H1 (cell line): Measurements from ENCODE around the gene TLR8. TPM values are rescaled to one million over a fixed set of nuclear protein-coding genes. Genes with fewer than 3 reads are reported as not detected.

ENCODE experiments used
- CTCF ChIA-PET: fragments of 300-600 bp; sonication (Branson Sonifier 250); formaldehyde crosslinking; loops from one replicate; lab custom pipeline; 2021; ENCODE audit not compliant: partially characterized antibody; lab: Charles Lee
- POLR2A ChIA-PET: fragments of 300-600 bp; sonication (Branson Sonifier 250); formaldehyde crosslinking; loops from one replicate; lab custom pipeline; 2021; ENCODE audit warnings: inconsistent platforms; ENCODE audit not compliant: partially characterized antibody; lab: Charles Lee
- DNase-seq, 2 experiments: peaks; one replicate each; pipeline versions ENCODE4 v3.0.0 to v3.0.0-alpha.2; 2010 to 2022; ENCODE audit warnings: low spot score in 2 of 2, low read depth in 1 of 2, mixed read lengths in 1 of 2
- FAIRE-seq: peaks from 2 replicates; lab custom pipeline; 2011; peaks lifted over from hg19 to GRCh38; lab: Jason Lieb, UNC
- H2AFZ ChIP-seq: 2 replicates; pipeline ENCODE4 v1.8.1; 2012; ENCODE audit warnings: low read length, inconsistent platforms
- H2AK5ac ChIP-seq: 2 replicates; pipeline ENCODE4 v1.6.1; 2013; ENCODE audit warnings: low read depth, low read length
- H2BK120ac ChIP-seq: replicated peaks from 2 replicates; pipeline ENCODE3; 2013; ENCODE audit warnings: low read depth, low read length, inconsistent platforms
- H2BK12ac ChIP-seq: 2 replicates; pipeline ENCODE4 v1.6.1; 2013; ENCODE audit warnings: low read depth, low read length
- H2BK15ac ChIP-seq: 2 replicates; pipeline ENCODE4 v1.6.1; 2013; ENCODE audit warnings: low read length
- H2BK20ac ChIP-seq: 2 replicates; pipeline ENCODE4 v1.6.1; 2013; ENCODE audit warnings: low read length
- H2BK5ac ChIP-seq: 2 replicates; pipeline ENCODE4 v1.6.1; 2013; ENCODE audit warnings: low read depth, low read length
- H3K14ac ChIP-seq: 2 replicates; pipeline ENCODE4 v1.6.1; 2013; ENCODE audit warnings: inconsistent platforms; ENCODE audit not compliant: insufficient read length
- H3K18ac ChIP-seq: 2 replicates; pipeline ENCODE4 v1.6.1; 2013; ENCODE audit warnings: low read length; ENCODE audit errors: extremely low read depth
- H3K23ac ChIP-seq: 2 replicates; pipeline ENCODE4 v1.6.1; 2013; ENCODE audit warnings: inconsistent platforms; ENCODE audit not compliant: insufficient read length
- H3K23me2 ChIP-seq: 2 replicates; pipeline ENCODE4 v1.6.1; 2013; ENCODE audit warnings: low read depth, low read length
- H3K27ac ChIP-seq: 2 replicates; pipeline ENCODE4 v1.6.1; 2011; ENCODE audit warnings: low read depth, low read length, inconsistent platforms
- H3K27me3 ChIP-seq, 4 experiments: replicated peaks in 1 of 4; 1 replicate in 1 of 4; 2 replicates in 3 of 4; pipeline versions ENCODE4 v1.6.1 to v1.8.1; 2011 to 2013; ENCODE audit warnings: low read length in 3 of 4, mild to moderate bottlenecking in 3 of 4, inconsistent platforms in 2 of 4, mixed read lengths in 2 of 4, moderate library complexity in 1 of 4; ENCODE audit not compliant: control insufficient read depth in 3 of 4, insufficient read depth in 3 of 4; ENCODE audit errors: extremely low read depth in 1 of 4
- H3K36me3 ChIP-seq, 4 experiments: 2 replicates each; pipeline versions ENCODE4 v1.6.1 to v1.8.1; 2011 to 2013; ENCODE audit warnings: mild to moderate bottlenecking in 4 of 4, low read length in 3 of 4, moderate library complexity in 2 of 4, control low read depth in 1 of 4, inconsistent platforms in 1 of 4; ENCODE audit not compliant: insufficient read depth in 4 of 4, control insufficient read depth in 2 of 4
- H3K4ac ChIP-seq: replicated peaks from 2 replicates; pipeline ENCODE3; 2013; ENCODE audit warnings: low read length, low read depth, mixed read lengths, inconsistent platforms; ENCODE audit not compliant: insufficient read length
- H3K4me1 ChIP-seq, 4 experiments: replicated peaks in 1 of 4; 1 replicate in 1 of 4; 2 replicates in 3 of 4; pipeline versions ENCODE4 v1.6.1 to v1.8.1; 2011 to 2013; ENCODE audit warnings: low read length in 3 of 4, inconsistent platforms in 2 of 4, mixed read lengths in 1 of 4; ENCODE audit not compliant: insufficient read depth in 4 of 4, control insufficient read depth in 3 of 4
- H3K4me2 ChIP-seq, 2 experiments: 2 replicates each; pipeline versions ENCODE4 v1.6.1 to v1.8.1; 2011 to 2013; ENCODE audit warnings: low read depth in 2 of 2, low read length in 2 of 2, control low read depth in 1 of 2, inconsistent platforms in 1 of 2, mild to moderate bottlenecking in 1 of 2; ENCODE audit not compliant: insufficient read depth in 1 of 2
- H3K4me3 ChIP-seq, 4 experiments: fragments of 200-600, 300-600 bp in 1 of 4; sonication (generic), shearing (Covaris generic), sonication (Bioruptor Twin) in 1 of 4; 2 replicates each; pipeline versions ENCODE4 v1.5.1 to v1.8.1; 2011 to 2016; ENCODE audit warnings: low read length in 4 of 4, low read depth in 3 of 4, control low read depth in 2 of 4, inconsistent platforms in 2 of 4, mild to moderate bottlenecking in 2 of 4, mixed read lengths in 1 of 4, moderate library complexity in 1 of 4; ENCODE audit not compliant: insufficient read depth in 2 of 4; ENCODE audit errors: extremely low read depth in 1 of 4
- H3K56ac ChIP-seq: replicated peaks from 2 replicates; pipeline ENCODE3; 2013; ENCODE audit warnings: low read depth, mild to moderate bottlenecking, mixed read lengths, low read length, inconsistent platforms; ENCODE audit not compliant: insufficient read length
- H3K79me1 ChIP-seq: 2 replicates; pipeline ENCODE4 v1.6.1; 2013; ENCODE audit warnings: low read depth, low read length, control low read depth
- H3K79me2 ChIP-seq, 2 experiments: 2 replicates each; pipeline versions ENCODE4 v1.6.1 to v1.8.1; 2012 to 2013; ENCODE audit warnings: low read length in 2 of 2, mild to moderate bottlenecking in 2 of 2, inconsistent platforms in 1 of 2; ENCODE audit not compliant: insufficient read depth in 2 of 2, control insufficient read depth in 1 of 2
- H3K9ac ChIP-seq, 4 experiments: replicated peaks in 1 of 4; 1 replicate in 1 of 4; 2 replicates in 3 of 4; pipeline versions ENCODE4 v1.6.1 to v1.8.1; 2011 to 2013; ENCODE audit warnings: low read depth in 3 of 4, low read length in 3 of 4, control low read depth in 2 of 4, mild to moderate bottlenecking in 2 of 4, moderate library complexity in 2 of 4, inconsistent platforms in 1 of 4; ENCODE audit errors: extremely low read depth in 1 of 4
- H3K9me3 ChIP-seq, 2 experiments: 2 replicates each; pipeline versions ENCODE4 v1.6.1 to v1.8.1; 2012 to 2013; ENCODE audit warnings: mild to moderate bottlenecking in 2 of 2, moderate library complexity in 2 of 2, control low read depth in 1 of 2, inconsistent platforms in 1 of 2, low read depth in 1 of 2, low read length in 1 of 2, mixed read lengths in 1 of 2; ENCODE audit not compliant: insufficient read depth in 2 of 2
- H4K20me1 ChIP-seq, 2 experiments: replicated peaks in 1 of 2; 2 replicates each; pipeline versions ENCODE3 to v1.8.1; 2011 to 2013; ENCODE audit warnings: inconsistent platforms in 2 of 2, low read length in 2 of 2, mild to moderate bottlenecking in 1 of 2; ENCODE audit not compliant: insufficient read depth in 2 of 2, control insufficient read depth in 1 of 2
- H4K5ac ChIP-seq: 2 replicates; pipeline ENCODE4 v1.6.1; 2013; ENCODE audit warnings: low read length, low read depth, mixed read lengths, inconsistent platforms; ENCODE audit not compliant: insufficient read length
- H4K8ac ChIP-seq: 2 replicates; pipeline ENCODE4 v1.8.0; 2013; ENCODE audit warnings: mild to moderate bottlenecking, moderate library complexity, low read length, inconsistent platforms; ENCODE audit not compliant: insufficient read depth; ENCODE audit errors: extremely low read depth
- H4K91ac ChIP-seq: replicated peaks from 2 replicates; pipeline ENCODE3; 2013; ENCODE audit warnings: low read length, mixed read lengths, inconsistent platforms; ENCODE audit not compliant: insufficient read length
- CEBPB ChIP-seq: IDR thresholded peaks from 2 replicates; pipeline ENCODE4 v1.6.1; 2012; ENCODE audit warnings: low read depth, low read length
- EGR1 ChIP-seq: IDR thresholded peaks from 2 replicates; pipeline ENCODE4 v1.6.1; 2011; ENCODE audit warnings: low read depth, low read length, borderline replicate concordance
- EP300 ChIP-seq, 2 experiments: IDR thresholded peaks; 1 replicate in 1 of 2; 2 replicates in 1 of 2; pipeline ENCODE4 v1.6.1; 2011 to 2012; ENCODE audit warnings: low read depth in 2 of 2, low read length in 2 of 2, mild to moderate bottlenecking in 2 of 2, borderline replicate concordance in 1 of 2, inconsistent platforms in 1 of 2, moderate library complexity in 1 of 2
- HDAC2 ChIP-seq, 2 experiments: fragments of 300-600 bp in 1 of 2; sonication (generic) in 1 of 2; IDR thresholded peaks; 2 replicates each; pipeline ENCODE4 v1.6.1; 2011 to 2012; ENCODE audit warnings: low read depth in 2 of 2, low read length in 2 of 2, mild to moderate bottlenecking in 2 of 2, moderate library complexity in 2 of 2, borderline replicate concordance in 1 of 2, inconsistent platforms in 1 of 2
- KDM1A ChIP-seq: fragments of 200-600, 300-600 bp; sonication (generic); IDR thresholded peaks from 2 replicates; pipeline ENCODE4 v1.7.1; 2016; ENCODE audit warnings: mild to moderate bottlenecking, low read length, borderline replicate concordance
- POLR2A ChIP-seq, 2 experiments: IDR thresholded peaks; 1 replicate in 1 of 2; 2 replicates in 1 of 2; pipeline ENCODE4 v1.6.1; 2011; ENCODE audit warnings: low read depth in 2 of 2, low read length in 2 of 2, mild to moderate bottlenecking in 2 of 2; ENCODE audit errors: control extremely low read depth in 1 of 2
- RBBP5 ChIP-seq: IDR thresholded peaks from 2 replicates; pipeline ENCODE4 v1.7.1; 2012; ENCODE audit warnings: low read depth, mild to moderate bottlenecking, inconsistent platforms, low read length, moderate library complexity, borderline replicate concordance
- SIRT6 ChIP-seq: IDR thresholded peaks from one replicate; pipeline ENCODE4 v1.7.1; 2012; ENCODE audit warnings: low read length, inconsistent platforms
- TAF7 ChIP-seq: optimal IDR thresholded peaks from 2 replicates; pipeline ENCODE3; 2011; ENCODE audit warnings: low read depth, mild to moderate bottlenecking, inconsistent platforms, low read length, moderate library complexity, borderline replicate concordance
- TCF12 ChIP-seq: IDR thresholded peaks from 2 replicates; pipeline ENCODE4 v1.6.1; 2011; ENCODE audit warnings: low read depth, mild to moderate bottlenecking, low read length
- WGBS, 2 experiments: shearing (Covaris generic) in 1 of 2; methylation state at CpG; one replicate each; pipeline versions ENCODE4 v1.1.6 to v1.1.7; 2013 to 2015; ENCODE audit warnings: low lambda C conversion rate in 2 of 2, mixed read lengths in 2 of 2, inconsistent platforms in 1 of 2, low coverage in 1 of 2, missing lambda C conversion rate in 1 of 2; ENCODE audit not compliant: insufficient replicate concordance in 2 of 2, insufficient coverage in 1 of 2, insufficient read length in 1 of 2; ENCODE audit errors: extremely low coverage in 1 of 2, missing lambda C conversion rate in 1 of 2; 5-methylcytosine and 5-hydroxymethylcytosine counted together
- polyA plus RNA-seq, 7 experiments: library from polyadenylated mRNA; depleted of rRNA in 3 of 7; stranded (reverse) in 5 of 7; unstranded in 2 of 7; fragments of >200 nt in 5 of 7; fragments of 200-250 nt in 2 of 7; gene quantifications; 1 replicate in 5 of 7; 2 replicates in 1 of 7; 4 replicates in 1 of 7; pipeline versions ENCODE4 v1.2.1 to v1.2.3, GENCODE V29; 2011 to 2013; ENCODE audit warnings: missing spikeins in 2 of 7, mixed read lengths in 2 of 7
- total RNA-seq: library from RNA; stranded (reverse); fragmentation: NEBNext Ultra II Directional; extraction: Animal tissue kit (Norgen Biotek cat#: 25700); gene quantifications from 2 replicates; pipeline ENCODE4 v1.2.1, GENCODE V29; 2021
- TF ChIP-seq, protein P1 (sequence below): IDR thresholded peaks from 2 replicates; pipeline ENCODE4 v1.6.1; 2012; ENCODE audit warnings: low read length, inconsistent platforms

The TLR8 gene
- total and polyA plus RNA-seq, 2 of the 8 experiments (the other 6 are each of a cell fraction or from before 2014, with no cell fraction given): not detected

DNA sequence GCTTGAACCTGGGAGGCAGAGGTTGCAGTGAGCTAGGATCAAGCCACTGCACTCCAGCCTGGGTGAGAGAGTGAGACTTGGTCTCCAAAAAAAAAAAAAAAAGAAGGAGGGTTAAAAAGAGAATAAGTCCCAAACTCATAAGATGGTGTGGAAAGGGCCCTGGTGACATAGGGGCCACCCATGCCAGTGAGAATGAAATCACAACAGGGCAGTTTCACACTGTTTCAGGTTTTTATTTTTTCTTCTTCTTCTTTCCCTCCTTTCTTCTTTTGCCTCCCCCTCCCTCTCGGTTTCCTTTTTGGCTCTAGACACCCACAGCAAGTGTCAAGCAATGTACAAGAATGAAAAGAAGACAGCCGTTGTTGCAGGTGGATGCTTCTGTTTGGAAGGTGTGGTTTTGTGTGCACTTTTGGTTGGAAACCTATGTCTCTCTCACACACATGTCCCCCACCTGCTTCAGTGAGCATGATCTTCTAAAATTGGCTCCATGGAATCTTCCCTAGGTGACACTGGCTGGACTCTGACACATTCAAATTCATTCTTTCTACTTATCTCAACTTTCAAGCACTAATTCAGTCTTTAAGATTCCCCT is 14.4 kb upstream of the TLR8 start:
- Histone ChIP-seq H3K18ac (no peak overlapping the region), H3K4me3 (no peak overlapping the region), H2BK120ac (no peak overlapping the region), H3K27ac (no peak overlapping the region), H3K4me2 (no peak overlapping the region), H4K5ac (no peak overlapping the region), H3K9ac (no peak overlapping the region), H3K14ac (no peak overlapping the region), H3K4me1 (no peaks in the 10 kb centered on the region), H3K27me3 (no peaks in the 10 kb centered on the region), H2AFZ (no peak overlapping the region), H4K20me1 (no peaks in the 10 kb centered on the region), H4K91ac (no peak overlapping the region), H2BK12ac (no peak overlapping the region), H3K9me3 (no peaks in the 10 kb centered on the region), H3K23me2 (no peaks in the 10 kb centered on the region), H2AK5ac (no peak overlapping the region), H3K56ac (no peak overlapping the region), H3K4ac (no peak overlapping the region), H3K23ac (no peak overlapping the region), H3K79me1 (no peaks in the 10 kb centered on the region), H3K79me2 (no peaks in the 10 kb centered on the region), H4K8ac (no peak overlapping the region)
- POLR2A ChIA-PET: no interaction called here
- DNase-seq (no peak), FAIRE-seq (no peak)
- CTCF ChIA-PET: interaction anchor here (1.7 to 2.8 kb wide), 2 partner anchors 77 kb away, joined by 8 to 9 read pairs; no protein-coding TSS in a partner anchor
- 90% methylated on average over 2 of the region's 2 CpGs; no CpG with 5 or more reads in 1 of the 2 experiments for WGBS, 2 experiments
- TF ChIP-seq TAF7 (no peak), TCF12 (no peak), EGR1 (no peak), SIRT6 (no peak), CEBPB (no peak), RBBP5 (no peak), HDAC2 (IDR thresholded peaks at IDR 0.05; ENCODE audit: borderline replicate concordance in 1 of 2, low read depth in 2 of 2, low read length in 2 of 2) (no peak), KDM1A (no peak), EP300 (IDR thresholded peaks at IDR 0.05; ENCODE audit: borderline replicate concordance in 1 of 2, low read depth in 2 of 2, low read length in 2 of 2) (no peak), POLR2A (IDR thresholded peaks at IDR 0.05; ENCODE audit: control extremely low read depth in 1 of 2, low read depth in 2 of 2, low read length in 2 of 2) (no peak)
- TF ChIP-seq, protein P1, sequence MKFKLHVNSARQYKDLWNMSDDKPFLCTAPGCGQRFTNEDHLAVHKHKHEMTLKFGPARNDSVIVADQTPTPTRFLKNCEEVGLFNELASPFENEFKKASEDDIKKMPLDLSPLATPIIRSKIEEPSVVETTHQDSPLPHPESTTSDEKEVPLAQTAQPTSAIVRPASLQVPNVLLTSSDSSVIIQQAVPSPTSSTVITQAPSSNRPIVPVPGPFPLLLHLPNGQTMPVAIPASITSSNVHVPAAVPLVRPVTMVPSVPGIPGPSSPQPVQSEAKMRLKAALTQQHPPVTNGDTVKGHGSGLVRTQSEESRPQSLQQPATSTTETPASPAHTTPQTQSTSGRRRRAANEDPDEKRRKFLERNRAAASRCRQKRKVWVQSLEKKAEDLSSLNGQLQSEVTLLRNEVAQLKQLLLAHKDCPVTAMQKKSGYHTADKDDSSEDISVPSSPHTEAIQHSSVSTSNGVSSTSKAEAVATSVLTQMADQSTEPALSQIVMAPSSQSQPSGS: no peak
- TF ChIP-seq, all 59 proteins: peak for 0
- Histone ChIP-seq H3K36me3 (no peaks in the 10 kb centered on the region), H2BK5ac (no peak overlapping the region), H2BK15ac (no peak overlapping the region), H2BK20ac (no peak overlapping the region)
